ENCODE results near the gene ZNF670.

- TF ChIP-seq EZH2 (IDR thresholded peaks at IDR 0.05) (no peak), FOXP2 (optimal IDR thresholded peaks at IDR 0.05; ENCODE audit: control extremely low read depth, extremely low read length, insufficient read depth) (no peak), POLR2AphosphoS5 (IDR thresholded peaks at IDR 0.05; ENCODE audit: borderline replicate concordance, low read depth, low read length) (no peak)
Measured at GRCh38 chr1:247096958-247097357, 18.3 kb upstream of the ZNF670 start.
